ENCODE measurements around the gene DYNC2H1.

Gene DYNC2H1

GRCh38 chr11:103378931-103379330 is 269.7 kb downstream of the DYNC2H1 start:
- TF ChIP-seq TEAD4 (IDR thresholded peaks at IDR 0.05) (no peak), TAF1 (IDR thresholded peaks at IDR 0.05; ENCODE audit: low read depth) (no peak), ZBTB7A (IDR thresholded peaks at IDR 0.05; ENCODE audit: low read depth) (no peak), MAX (IDR thresholded peaks at IDR 0.05) (no peak), EGR1 (IDR thresholded peaks at IDR 0.05) (no peak), CREB1 (IDR thresholded peaks at IDR 0.05; ENCODE audit: low read depth) (no peak), FOXM1 (IDR thresholded peaks at IDR 0.05; ENCODE audit: borderline replicate concordance, low read depth) (no peak), NFIC (IDR thresholded peaks at IDR 0.05) (no peak)

- TF ChIP-seq FOXM1 (IDR thresholded peaks at IDR 0.05; ENCODE audit: borderline replicate concordance, low read depth) (no peak), YY1 (IDR thresholded peaks at IDR 0.05; ENCODE audit: low read depth) (no peak), CREB1 (IDR thresholded peaks at IDR 0.05; ENCODE audit: low read depth) (no peak), TEAD4 (IDR thresholded peaks at IDR 0.05) (no peak), NFIC (IDR thresholded peaks at IDR 0.05) (no peak), REST (IDR thresholded peaks at IDR 0.05; ENCODE audit: low read depth) (no peak), MAX (IDR thresholded peaks at IDR 0.05) (no peak), CEBPB (IDR thresholded peaks at IDR 0.05) (no peak)
Observed at GRCh38 chr11:103380031-103380430, 270.8 kb downstream of the DYNC2H1 start.

GRCh38 chr11:103384652-103385051 is 275.4 kb downstream of the DYNC2H1 start:
- TF ChIP-seq TCF12 (IDR thresholded peaks at IDR 0.05; ENCODE audit: low read depth) (no peak), RAD21 (IDR thresholded peaks at IDR 0.05; ENCODE audit: low read depth) (no peak), EP300 (IDR thresholded peaks at IDR 0.05; ENCODE audit: borderline replicate concordance) (no peak), MAX (IDR thresholded peaks at IDR 0.05) (no peak), CEBPB (IDR thresholded peaks at IDR 0.05) (no peak)

GRCh38 chr11:103395612-103396011 is 286.4 kb downstream of the DYNC2H1 start:
- TF ChIP-seq REST (IDR thresholded peaks at IDR 0.05; ENCODE audit: low read depth) (no peak), TCF12 (IDR thresholded peaks at IDR 0.05; ENCODE audit: low read depth) (no peak), TEAD4 (IDR thresholded peaks at IDR 0.05) (no peak), EP300 (IDR thresholded peaks at IDR 0.05; ENCODE audit: borderline replicate concordance) (no peak), YY1 (IDR thresholded peaks at IDR 0.05; ENCODE audit: low read depth) (no peak), TAF1 (IDR thresholded peaks at IDR 0.05; ENCODE audit: low read depth) (no peak), CEBPB (IDR thresholded peaks at IDR 0.05) (no peak), MAX (IDR thresholded peaks at IDR 0.05) (no peak), RAD21 (IDR thresholded peaks at IDR 0.05; ENCODE audit: low read depth) (no peak), EGR1 (IDR thresholded peaks at IDR 0.05) (no peak), NFIC (IDR thresholded peaks at IDR 0.05) (no peak), ZBTB7A (IDR thresholded peaks at IDR 0.05; ENCODE audit: low read depth) (no peak), CREB1 (IDR thresholded peaks at IDR 0.05; ENCODE audit: low read depth) (no peak), USF1 (IDR thresholded peaks at IDR 0.05) (no peak), FOXM1 (IDR thresholded peaks at IDR 0.05; ENCODE audit: borderline replicate concordance, low read depth) (no peak)

- TF ChIP-seq REST (IDR thresholded peaks at IDR 0.05; ENCODE audit: low read depth) = no peak
- TF ChIP-seq NFIC (IDR thresholded peaks at IDR 0.05) = no peak
- no peak for TF ChIP-seq CEBPB (IDR thresholded peaks at IDR 0.05)
- no peak for TF ChIP-seq TAF1 (IDR thresholded peaks at IDR 0.05; ENCODE audit: low read depth)
- no peak for TF ChIP-seq USF1 (IDR thresholded peaks at IDR 0.05)
- TF ChIP-seq YY1 (IDR thresholded peaks at IDR 0.05; ENCODE audit: low read depth) = no peak
- no peak for TF ChIP-seq ZBTB7A (IDR thresholded peaks at IDR 0.05; ENCODE audit: low read depth)
- no peak for TF ChIP-seq EGR1 (IDR thresholded peaks at IDR 0.05)
Observed at GRCh38 chr11:103396237-103396636, 287.0 kb downstream of the DYNC2H1 start.

Measured in Ishikawa (cell line).